ENCODE measurements around the gene PAIP1.

- TF ChIP-seq CTCF (IDR thresholded peaks at IDR 0.05; ENCODE audit: poor library complexity), result no peak
- no peak for TF ChIP-seq EZH2 (IDR thresholded peaks at IDR 0.05; ENCODE audit: borderline replicate concordance)
These were observed 58.3 kb downstream of the PAIP1 start for GRCh38 chr5:43498581-43498980.
